Measurements from ENCODE around the gene FAM168B. TPM values are rescaled to one million over a fixed set of nuclear protein-coding genes. Genes with fewer than 3 reads are reported as not detected.

The FAM168B gene
- total RNA-seq, 1 experiment from 2014 or later: 79.6 TPM

DNA sequence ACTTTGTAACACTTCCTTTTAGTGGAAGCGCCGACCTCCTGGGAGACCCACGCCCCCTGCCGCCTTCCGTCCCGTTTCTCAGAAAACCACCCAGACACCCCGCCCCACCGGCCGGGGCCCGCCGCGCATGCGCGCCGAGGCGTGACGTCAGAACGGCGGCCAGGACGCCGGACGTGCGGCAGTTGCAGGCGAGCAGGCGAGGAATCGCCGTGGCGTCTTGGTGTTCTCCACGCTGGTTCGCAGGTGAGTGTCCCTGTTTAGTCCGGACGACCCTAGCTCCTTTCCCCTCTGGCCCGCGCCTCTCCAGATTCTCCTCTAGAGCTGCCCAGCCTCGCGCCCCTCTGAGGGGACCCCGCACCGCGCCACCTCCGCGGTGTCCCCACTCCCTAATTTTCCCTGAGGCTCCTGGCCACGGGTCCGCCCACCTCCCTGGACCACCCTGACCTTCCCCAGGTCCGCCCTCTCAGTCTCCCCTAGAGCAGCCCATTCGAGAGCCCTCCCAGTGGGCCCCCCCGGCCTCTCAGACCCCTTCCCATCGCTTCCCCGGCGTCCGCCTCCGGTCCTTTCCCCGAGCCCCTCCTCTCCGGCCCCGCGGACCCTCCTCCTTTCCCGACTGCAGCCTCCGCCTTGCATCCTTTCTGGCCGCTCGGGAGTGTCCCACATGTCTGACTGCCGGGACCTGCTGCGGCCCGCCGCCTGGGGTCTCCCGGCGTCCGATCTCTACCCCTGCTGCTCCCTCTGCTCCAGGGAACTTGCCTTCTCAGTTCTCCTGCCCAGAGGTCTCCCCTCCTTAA, 12.1 kb upstream of the FAM168B start, which contains the start of gene PLEKHB2:
TSS of gene PLEKHB2 (plus strand) at position 181 of the 794 bp plus-strand sequence. CDS start 15,606 bp downstream, outside the sequence.
- H3K9me2 ChIP-seq (ENCODE audit: insufficient read depth): no peaks in the 10 kb centered on the region
- no TSS peak for BruUV-seq (replicated peaks)
- H2AFZ ChIP-seq: peak within 1 kb of the TSS; percentile 90
- H3K79me2 ChIP-seq (ENCODE audit: low read depth): peaks cover 51% of the 10 kb centered on the region
- peaks cover 36% of the 10 kb centered on the region for H4K20me1 ChIP-seq (ENCODE audit: insufficient read depth)
- H3K36me3 ChIP-seq (ENCODE audit: low read depth): peaks cover 14% of the 10 kb centered on the region
- no peaks in the 10 kb centered on the region for H3K9me3 ChIP-seq (ENCODE audit: insufficient read depth, low read depth)
- ChIA-PET POLR2A (ENCODE audit: unreplicated experiment) (no interaction called here), CTCF (no interaction called here)
- TF ChIP-seq, protein P1, sequence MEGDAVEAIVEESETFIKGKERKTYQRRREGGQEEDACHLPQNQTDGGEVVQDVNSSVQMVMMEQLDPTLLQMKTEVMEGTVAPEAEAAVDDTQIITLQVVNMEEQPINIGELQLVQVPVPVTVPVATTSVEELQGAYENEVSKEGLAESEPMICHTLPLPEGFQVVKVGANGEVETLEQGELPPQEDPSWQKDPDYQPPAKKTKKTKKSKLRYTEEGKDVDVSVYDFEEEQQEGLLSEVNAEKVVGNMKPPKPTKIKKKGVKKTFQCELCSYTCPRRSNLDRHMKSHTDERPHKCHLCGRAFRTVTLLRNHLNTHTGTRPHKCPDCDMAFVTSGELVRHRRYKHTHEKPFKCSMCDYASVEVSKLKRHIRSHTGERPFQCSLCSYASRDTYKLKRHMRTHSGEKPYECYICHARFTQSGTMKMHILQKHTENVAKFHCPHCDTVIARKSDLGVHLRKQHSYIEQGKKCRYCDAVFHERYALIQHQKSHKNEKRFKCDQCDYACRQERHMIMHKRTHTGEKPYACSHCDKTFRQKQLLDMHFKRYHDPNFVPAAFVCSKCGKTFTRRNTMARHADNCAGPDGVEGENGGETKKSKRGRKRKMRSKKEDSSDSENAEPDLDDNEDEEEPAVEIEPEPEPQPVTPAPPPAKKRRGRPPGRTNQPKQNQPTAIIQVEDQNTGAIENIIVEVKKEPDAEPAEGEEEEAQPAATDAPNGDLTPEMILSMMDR (conservative IDR thresholded peaks at IDR 0.05): no peak
- no peak for TF ChIP-seq EZH2 (IDR thresholded peaks at IDR 0.05; ENCODE audit: low read depth)
- H3K27ac ChIP-seq: peak within 1 kb of the TSS; percentile 91
- H3F3A ChIP-seq (ENCODE audit: insufficient read depth, low read depth): peaks cover 18% of the 10 kb centered on the region
- peak; percentile 71 to 93 for DNase-seq
- H3K27me3 ChIP-seq (ENCODE audit: insufficient read depth, low read depth): no peaks in the 10 kb centered on the region
- H3K4me3 ChIP-seq: peak within 1 kb of the TSS; percentile 91
- peaks cover 22% of the 10 kb centered on the region for H3K4me1 ChIP-seq (replicated peaks; ENCODE audit: insufficient read depth)
- intact Hi-C loops (cut with micrococcal nuclease; ENCODE audit: unreplicated experiment): loop anchor here (1.0 to 10.0 kb wide), 2 partner anchors 12 to 281 kb away; partner anchors contain the start of gene FAM168B
- H3K4me2 ChIP-seq: peak within 1 kb of the TSS; percentile 82

DNA sequence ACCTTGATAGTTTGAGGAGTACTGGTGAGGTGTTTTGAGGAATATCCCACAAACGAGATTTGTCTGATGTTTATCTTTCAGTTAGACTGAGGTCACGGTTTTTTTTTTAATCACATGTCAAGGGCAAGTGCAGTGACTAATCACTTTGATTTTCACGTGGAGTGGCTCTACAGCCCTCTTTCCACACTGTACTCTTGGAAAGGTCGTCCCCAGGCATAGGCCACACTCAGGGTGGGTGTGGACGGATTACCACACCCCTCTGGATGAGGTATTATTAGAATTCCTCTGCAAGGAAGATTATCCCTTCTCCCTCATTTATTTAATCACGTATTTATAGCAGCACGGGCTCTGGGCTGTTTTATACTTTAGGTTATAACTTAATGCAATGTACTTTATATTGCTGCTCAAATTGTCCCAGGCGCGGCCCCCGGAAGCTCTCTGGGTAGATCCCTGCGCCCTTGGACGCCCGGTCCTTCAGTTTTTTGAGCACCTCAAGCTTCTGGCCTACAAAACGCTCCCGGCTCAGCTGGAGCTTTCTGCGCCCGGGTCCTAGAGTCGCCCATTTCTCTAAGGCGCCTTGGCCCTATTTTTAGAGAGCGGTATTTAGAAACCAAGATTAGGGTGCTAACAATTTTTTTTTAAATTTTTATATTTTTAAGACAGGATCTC, 11.4 kb upstream of the FAM168B start:
- Histone ChIP-seq H3K36me3 (ENCODE audit: low read depth) (peaks cover 13% of the 10 kb centered on the region), H3K27me3 (ENCODE audit: insufficient read depth, low read depth) (no peaks in the 10 kb centered on the region), H3K9me2 (ENCODE audit: insufficient read depth) (no peaks in the 10 kb centered on the region), H3F3A (ENCODE audit: insufficient read depth, low read depth) (peaks cover 18% of the 10 kb centered on the region), H3K4me1 (replicated peaks; ENCODE audit: insufficient read depth) (peaks cover 22% of the 10 kb centered on the region), H3K9me3 (ENCODE audit: insufficient read depth, low read depth) (no peaks in the 10 kb centered on the region), H3K79me2 (ENCODE audit: low read depth) (peaks cover 44% of the 10 kb centered on the region), H3K27ac (peak overlapping the region; percentile 91), H3K4me2 (peak overlapping the region; percentile 82), H4K20me1 (ENCODE audit: insufficient read depth) (peaks cover 31% of the 10 kb centered on the region), H3K4me3 (peak overlapping the region; percentile 91), H2AFZ (peak overlapping the region; percentile 90)
- intact Hi-C loops (cut with micrococcal nuclease; ENCODE audit: unreplicated experiment): loop anchor here (1.0 to 10.0 kb wide), 2 partner anchors 11 to 280 kb away; partner anchors contain the start of gene FAM168B
- ChIA-PET POLR2A (ENCODE audit: unreplicated experiment) (interaction anchor here (0.6 kb wide), 1 partner anchor 267 kb away, joined by 4 read pairs; no protein-coding TSS in a partner anchor), CTCF (interaction anchor here (0.6 kb wide), 2 partner anchors 12 to 388 kb away, joined by 3 to 4 read pairs; no protein-coding TSS in a partner anchor)
- DNase-seq: peak; percentile 54 to 74
- TSS peak; percentile 94 for BruUV-seq (replicated peaks)
- TF ChIP-seq, protein P1 (conservative IDR thresholded peaks at IDR 0.05): no peak; the same call in 1 of the 2 replicates
- TF ChIP-seq EZH2 (IDR thresholded peaks at IDR 0.05; ENCODE audit: low read depth): no peak

DNA sequence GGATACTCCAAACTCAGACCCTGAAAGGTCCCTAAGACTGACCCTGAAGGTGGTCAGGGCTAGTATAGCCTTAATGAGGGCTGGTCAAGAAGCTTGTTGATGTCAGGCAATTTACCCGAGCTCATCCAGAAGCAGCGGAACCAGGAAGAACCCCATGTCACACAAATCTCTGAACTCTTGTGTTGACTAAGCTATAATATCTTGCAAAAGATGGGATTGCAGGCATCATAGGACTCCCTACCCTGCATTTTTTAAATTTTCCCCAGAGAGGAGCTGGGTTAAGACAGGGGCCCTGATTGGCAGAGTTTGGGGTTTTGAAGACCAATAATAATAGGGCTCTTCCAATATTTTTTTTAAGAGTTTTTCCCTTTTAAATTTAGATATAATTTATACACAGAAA, 9.9 kb upstream of the FAM168B start:
- peaks cover 2% of the 10 kb centered on the region; the same call in 1 of the 2 replicates for H3K36me3 ChIP-seq (ENCODE audit: low read depth)
- H3K9me2 ChIP-seq (ENCODE audit: insufficient read depth): no peaks in the 10 kb centered on the region
- intact Hi-C loops (cut with micrococcal nuclease; ENCODE audit: unreplicated experiment): loop anchor here (10.0 kb wide), 1 partner anchor 278 kb away; no protein-coding TSS in a partner anchor
- peaks cover 18% of the 10 kb centered on the region for H3F3A ChIP-seq (ENCODE audit: insufficient read depth, low read depth)
- H3K4me1 ChIP-seq (replicated peaks; ENCODE audit: insufficient read depth): peaks cover 22% of the 10 kb centered on the region
- peaks cover 30% of the 10 kb centered on the region for H3K79me2 ChIP-seq (ENCODE audit: low read depth)
- no peak overlapping the region for H3K4me3 ChIP-seq
- ChIA-PET POLR2A (ENCODE audit: unreplicated experiment) (no interaction called here), CTCF (no interaction called here)
- no peak for DNase-seq
- H3K4me2 ChIP-seq: no peak overlapping the region
- H3K27ac ChIP-seq: no peak overlapping the region
- H2AFZ ChIP-seq: no peak overlapping the region
- TF ChIP-seq, protein P1 (conservative IDR thresholded peaks at IDR 0.05): no peak
- TF ChIP-seq EZH2 (IDR thresholded peaks at IDR 0.05; ENCODE audit: low read depth): no peak
- BruUV-seq (replicated peaks): no TSS peak
- no peaks in the 10 kb centered on the region for H3K9me3 ChIP-seq (ENCODE audit: insufficient read depth, low read depth)
- H3K27me3 ChIP-seq (ENCODE audit: insufficient read depth, low read depth): no peaks in the 10 kb centered on the region
- peaks cover 16% of the 10 kb centered on the region for H4K20me1 ChIP-seq (ENCODE audit: insufficient read depth)
